Natural killer cell treated with Interleukin-12 subunit alpha and Interleukin-12 subunit beta and Interleukin-15 and Interleukin-18, amount 100 ng/mL, for 72 hours (primary cell): ENCODE results near the gene OR12D1. TPM values are rescaled to one million over a fixed set of nuclear protein-coding genes. Genes with fewer than 3 reads are reported as not detected.
"Not testable (repeated sequence)": the region's sequence is repeated elsewhere in the genome, so short reads cannot be mapped to it uniquely, and the experiment has no call there.

ENCODE experiments used
- ATAC-seq, 2 donors: fragments of 150-1000 bp; cut with Tn5 transposase in 1 of 2; sonication (Bioruptor Pico), chemical (Tn5 transposase) in 1 of 2; 2 replicates each; pipeline ENCODE4 v1.10.0; 2021
- DNase-seq: peaks from one replicate; pipeline ENCODE4 v3.0.0; 2022; ENCODE audit warnings: low spot score
- H3K27ac Mint-ChIP-seq, 2 donors: 1 replicate in 1 of 2; 2 replicates in 1 of 2; pipeline ENCODE4 v1.8.0; 2022; ENCODE audit warnings: mixed read lengths in 2 of 2, mild to moderate bottlenecking in 1 of 2, moderate library complexity in 1 of 2
- H3K27me3 Mint-ChIP-seq, 2 donors: 1 replicate in 1 of 2; 2 replicates in 1 of 2; pipeline ENCODE4 v1.8.0; 2022; ENCODE audit warnings: mixed read lengths in 2 of 2
- H3K36me3 Mint-ChIP-seq: one replicate; pipeline ENCODE4 v1.8.0; 2022; ENCODE audit warnings: mixed read lengths
- H3K4me1 Mint-ChIP-seq, 2 donors: 1 replicate in 1 of 2; 2 replicates in 1 of 2; pipeline ENCODE4 v1.8.0; 2022; ENCODE audit warnings: low read depth in 2 of 2, mixed read lengths in 2 of 2, mild to moderate bottlenecking in 1 of 2
- H3K4me3 Mint-ChIP-seq: one replicate; pipeline ENCODE4 v1.8.0; 2022; ENCODE audit warnings: mixed read lengths
- H3K9me3 Mint-ChIP-seq: 2 replicates; pipeline ENCODE4 v1.8.0; 2022; ENCODE audit warnings: mixed read lengths
- total RNA-seq, 2 donors: library from RNA; stranded (reverse); gene quantifications; one replicate each; pipeline ENCODE4 v1.2.3, GENCODE V29; 2022

OR12D1 gene
- not detected for total RNA-seq

GRCh38 chr6:29414588-29414987 lies at the start of gene OR12D1:
Gene OR12D1, plus strand, starts transcription at chr6:29414928.
- no peak within 1 kb of the TSS for H3K4me3 Mint-ChIP-seq
- H3K36me3 Mint-ChIP-seq = peaks cover 20% of the 10 kb centered on the region
- no peaks in the 10 kb centered on the region for H3K4me1 Mint-ChIP-seq
- peaks cover 13% of the 10 kb centered on the region for H3K9me3 Mint-ChIP-seq
- DNase-seq (no peak), ATAC-seq (no peak)
- peaks cover 41 to 52% of the 10 kb centered on the region in 2 donors for H3K27me3 Mint-ChIP-seq
- H3K27ac Mint-ChIP-seq = no peak within 1 kb of the TSS

GRCh38 chr6:29368765-29369164 lies 46.0 kb upstream of the OR12D1 start, which contains the start of gene OR5V1:
Gene OR5V1, minus strand, starts transcription at chr6:29368865. Its CDS starts 12,670 bp downstream, at chr6:29356195.
- Mint-ChIP-seq H3K4me1 (no peaks in the 10 kb centered on the region), H3K27me3 (peaks cover 14 to 25% of the 10 kb centered on the region in 2 donors), H3K9me3 (no peaks in the 10 kb centered on the region), H3K4me3 (no peak within 1 kb of the TSS), H3K27ac (no peak within 1 kb of the TSS), H3K36me3 (no peaks in the 10 kb centered on the region)
- no peak for ATAC-seq
- DNase-seq = no peak

DNA sequence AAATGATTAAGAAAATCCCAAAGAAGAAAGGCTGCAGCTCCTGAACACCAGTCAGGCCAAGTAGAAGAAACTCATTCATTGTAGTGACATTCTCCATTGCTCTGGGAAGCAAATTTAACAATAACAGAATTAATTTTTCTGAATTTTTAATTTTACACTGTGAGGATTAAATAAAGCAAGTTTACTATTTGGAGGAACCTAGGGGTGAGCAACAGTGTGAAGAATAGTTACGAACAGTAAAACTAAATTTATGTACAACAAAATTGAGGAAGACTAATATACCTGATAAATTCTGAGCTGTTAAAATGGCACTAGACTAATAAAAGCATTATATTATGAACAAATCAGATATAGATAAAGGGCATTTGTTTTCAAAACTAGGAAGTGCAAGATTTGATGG lies 39.5 kb upstream of the OR12D1 start, which contains the start of gene OR12D3:
Gene OR12D3 (minus strand): TSS at position 101 of the 400 bp plus-strand sequence. CDS start 4 bp downstream, at position 97.
- H3K4me1 Mint-ChIP-seq = no peaks in the 10 kb centered on the region
- ATAC-seq = no peak
- H3K36me3 Mint-ChIP-seq = no peaks in the 10 kb centered on the region
- H3K4me3 Mint-ChIP-seq = no peak within 1 kb of the TSS
- H3K9me3 Mint-ChIP-seq = no peaks in the 10 kb centered on the region
- H3K27ac Mint-ChIP-seq = no peak within 1 kb of the TSS
- DNase-seq = no peak
- peaks cover 25 to 38% of the 10 kb centered on the region in 2 donors for H3K27me3 Mint-ChIP-seq

DNA sequence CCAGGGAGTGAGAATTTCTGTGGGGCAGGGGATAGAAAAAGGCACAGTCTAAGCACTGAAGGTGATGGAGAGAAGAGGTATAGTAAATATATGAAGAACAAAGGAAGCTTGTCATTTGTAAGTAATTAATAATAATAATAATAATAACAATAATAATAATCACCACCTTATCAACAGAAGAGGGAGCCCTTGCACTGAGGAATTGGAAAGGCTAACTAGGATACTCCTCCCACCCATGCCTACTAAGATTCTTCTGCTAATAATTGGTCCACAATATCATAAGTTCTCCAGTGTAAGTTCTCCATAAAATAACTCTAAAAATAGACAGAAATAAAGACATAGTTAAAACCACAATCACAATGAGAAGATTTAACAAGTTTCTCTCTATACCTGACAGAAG lies 38.7 kb upstream of the OR12D1 start:
- no peak for ATAC-seq
- H3K27ac Mint-ChIP-seq = no peak overlapping the region
- H3K36me3 Mint-ChIP-seq = no peaks in the 10 kb centered on the region
- no peaks in the 10 kb centered on the region for H3K9me3 Mint-ChIP-seq
- no peak for DNase-seq
- peaks cover 20 to 39% of the 10 kb centered on the region in 2 donors for H3K27me3 Mint-ChIP-seq
- H3K4me1 Mint-ChIP-seq = no peaks in the 10 kb centered on the region
- no peak overlapping the region for H3K4me3 Mint-ChIP-seq

DNA sequence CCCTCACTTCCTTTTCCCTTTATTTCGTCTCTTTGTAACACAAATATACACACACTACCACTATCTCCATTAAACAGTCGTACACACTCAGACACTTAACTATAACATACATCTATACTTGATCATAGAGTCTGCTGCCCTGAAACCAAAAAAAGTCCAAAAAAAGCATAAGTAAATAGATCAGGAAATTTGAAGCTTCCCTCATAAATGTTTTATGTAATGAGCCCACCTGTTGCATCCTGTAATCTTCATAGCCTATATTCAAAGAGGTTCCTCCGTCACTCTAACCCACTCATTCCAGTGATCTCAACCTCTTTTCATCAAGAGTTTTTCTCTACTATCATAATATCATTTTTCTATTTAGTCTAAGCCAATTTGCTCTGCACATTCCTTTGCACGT lies 26.2 kb upstream of the OR12D1 start:
- H3K27ac Mint-ChIP-seq = no peak overlapping the region
- no peaks in the 10 kb centered on the region for H3K36me3 Mint-ChIP-seq
- H3K4me1 Mint-ChIP-seq = no peaks in the 10 kb centered on the region
- H3K9me3 Mint-ChIP-seq = no peaks in the 10 kb centered on the region
- no peak overlapping the region for H3K4me3 Mint-ChIP-seq
- DNase-seq = no peak
- ATAC-seq = no peak
- peaks cover 29 to 42% of the 10 kb centered on the region in 2 donors for H3K27me3 Mint-ChIP-seq

DNA sequence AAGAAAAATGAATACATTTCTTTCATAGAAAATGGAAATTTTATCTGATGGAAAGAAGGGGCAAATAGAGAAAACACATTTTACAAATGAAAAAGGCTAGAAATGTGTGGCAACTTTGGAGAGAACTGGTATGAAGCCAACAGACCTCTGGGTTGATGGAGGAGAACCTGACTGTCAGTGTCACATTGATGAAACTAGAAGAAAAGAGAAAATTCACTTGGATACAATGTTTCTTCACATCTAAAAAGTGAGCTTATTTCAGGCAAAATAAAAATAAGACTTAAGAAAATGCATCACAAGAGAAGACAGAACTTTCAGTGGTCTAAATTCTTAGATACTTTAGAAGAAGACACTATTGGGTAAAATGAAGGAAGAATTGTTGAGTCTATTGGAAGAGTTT lies 19.4 kb upstream of the OR12D1 start, which contains the start of gene OR12D2:
Gene OR12D2 (plus strand): TSS at position 301 of the 400 bp plus-strand sequence. CDS start 1,069 bp downstream, outside the sequence.
- H3K27me3 Mint-ChIP-seq = peaks cover 23 to 49% of the 10 kb centered on the region in 2 donors
- DNase-seq (no peak), ATAC-seq (no peak)
- no peaks in the 10 kb centered on the region for H3K4me1 Mint-ChIP-seq
- no peak within 1 kb of the TSS for H3K27ac Mint-ChIP-seq
- peaks cover 2% of the 10 kb centered on the region for H3K9me3 Mint-ChIP-seq
- H3K4me3 Mint-ChIP-seq = no peak within 1 kb of the TSS
- no peaks in the 10 kb centered on the region for H3K36me3 Mint-ChIP-seq

DNA sequence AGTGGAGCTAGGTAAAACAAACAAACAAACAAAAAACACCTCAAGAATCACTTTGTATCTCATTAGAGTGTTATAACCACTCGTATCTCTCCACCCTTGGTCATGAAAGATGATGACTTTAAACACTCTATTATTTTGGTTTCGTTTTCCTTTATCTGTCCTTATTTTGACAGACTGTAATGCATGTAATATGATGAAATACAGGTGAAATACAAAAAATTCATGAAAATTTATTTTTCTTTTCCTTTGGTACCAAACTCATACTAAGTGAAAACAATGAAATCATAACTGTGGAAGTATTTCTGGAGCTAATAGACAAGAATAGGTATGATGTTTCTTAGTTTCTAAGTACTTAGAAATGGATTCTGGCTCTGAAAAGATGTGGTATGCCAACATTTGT lies 15.2 kb upstream of the OR12D1 start:
- DNase-seq (no peak), ATAC-seq (no peak)
- Mint-ChIP-seq H3K9me3 (peaks cover 3% of the 10 kb centered on the region), H3K36me3 (no peaks in the 10 kb centered on the region), H3K27ac (no peak overlapping the region), H3K4me1 (no peaks in the 10 kb centered on the region), H3K4me3 (no peak overlapping the region), H3K27me3 (peaks cover 26 to 53% of the 10 kb centered on the region in 2 donors)

- Mint-ChIP-seq H3K27me3 (peaks cover 23 to 26% of the 10 kb centered on the region in 2 donors), H3K27ac (no peak overlapping the region), H3K36me3 (no peaks in the 10 kb centered on the region), H3K9me3 (peaks cover 3% of the 10 kb centered on the region), H3K4me3 (no peak overlapping the region), H3K4me1 (no peaks in the 10 kb centered on the region)
- no peak for DNase-seq
- ATAC-seq = no peak
Measured at GRCh38 chr6:29403801-29404200, 10.9 kb upstream of the OR12D1 start.

DNA sequence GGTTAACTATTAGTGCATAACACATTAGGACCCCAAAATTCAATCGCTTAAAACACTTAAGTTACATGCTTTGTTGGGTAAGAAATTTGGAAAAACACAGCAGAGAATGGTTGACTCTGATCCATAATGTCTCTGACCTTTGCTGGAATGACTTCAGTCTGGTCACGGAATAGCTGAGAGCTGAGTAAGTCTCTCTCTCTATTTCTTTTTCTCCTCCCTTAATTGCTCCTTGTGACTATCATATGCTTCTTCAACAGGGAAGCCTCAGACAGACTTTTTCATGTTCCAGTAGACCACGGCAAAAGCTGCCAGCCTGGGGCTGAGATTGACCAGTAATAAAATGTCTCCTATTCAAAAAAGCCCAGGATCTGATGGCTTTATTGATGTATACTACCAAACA lies 4.8 kb downstream of the OR12D1 start:
- no peak for ATAC-seq
- Mint-ChIP-seq H3K4me1 (no peaks in the 10 kb centered on the region), H3K27me3 (peaks cover 22 to 43% of the 10 kb centered on the region in 2 donors), H3K27ac (no peak overlapping the region), H3K4me3 (no peak overlapping the region), H3K9me3 (peaks cover 2% of the 10 kb centered on the region), H3K36me3 (peaks cover 5% of the 10 kb centered on the region)
- DNase-seq = no peak

DNA sequence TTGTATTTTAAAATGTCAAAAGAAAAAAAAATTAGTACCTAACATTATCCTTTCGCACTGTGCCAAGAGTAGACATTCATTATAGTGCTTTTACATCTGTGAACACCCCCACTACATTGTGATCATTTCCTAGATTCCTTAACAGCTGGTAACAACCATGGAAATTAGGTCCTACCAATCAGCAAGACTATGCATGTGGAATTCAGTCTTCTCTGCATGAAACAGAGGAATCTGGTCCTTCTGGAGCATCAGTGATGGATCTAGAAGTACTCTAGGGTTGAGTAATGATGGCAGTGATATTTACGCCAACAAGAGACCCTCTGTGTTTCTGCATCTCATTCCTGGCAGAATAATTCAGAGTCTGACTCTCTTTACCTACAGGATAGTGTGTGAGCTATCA lies 9.4 kb downstream of the OR12D1 start:
- DNase-seq (no peak), ATAC-seq (no peak)
- Mint-ChIP-seq H3K4me1 (no peaks in the 10 kb centered on the region), H3K36me3 (peaks cover 5% of the 10 kb centered on the region), H3K27me3 (peaks cover 19 to 48% of the 10 kb centered on the region in 2 donors), H3K4me3 (no peak overlapping the region), H3K27ac (no peak overlapping the region), H3K9me3 (no peaks in the 10 kb centered on the region)

- Mint-ChIP-seq H3K4me3 (no peak overlapping the region), H3K36me3 (peaks cover 5% of the 10 kb centered on the region), H3K4me1 (no peaks in the 10 kb centered on the region), H3K27me3 (peaks cover 23 to 53% of the 10 kb centered on the region in 2 donors), H3K27ac (no peak overlapping the region), H3K9me3 (no peaks in the 10 kb centered on the region)
- DNase-seq (no peak), ATAC-seq (peak in 1 of 2 donors; percentile 38)
Measured at GRCh38 chr6:29424575-29424974, 9.8 kb downstream of the OR12D1 start.

DNA sequence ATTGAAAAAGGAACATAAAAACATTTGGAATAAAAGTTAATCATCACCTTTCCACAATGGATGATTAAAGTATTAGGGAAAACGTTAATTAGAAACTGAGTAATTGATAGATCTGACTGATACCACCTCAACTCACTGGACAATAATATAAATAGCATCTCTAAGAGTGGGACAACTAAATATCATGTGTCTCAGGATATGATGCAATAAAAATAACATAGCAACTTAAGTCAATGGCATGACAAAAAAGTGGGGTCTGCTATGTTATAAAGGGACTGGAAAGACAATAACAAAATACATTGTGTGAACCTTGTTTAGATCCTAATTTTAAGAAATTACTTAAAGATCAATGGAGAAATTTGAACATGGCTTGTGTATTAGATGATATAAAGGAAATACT lies 10.3 kb downstream of the OR12D1 start:
- peaks cover 24 to 53% of the 10 kb centered on the region in 2 donors for H3K27me3 Mint-ChIP-seq
- no peak overlapping the region for H3K4me3 Mint-ChIP-seq
- ATAC-seq = no peak
- DNase-seq = no peak
- H3K36me3 Mint-ChIP-seq = peaks cover 5% of the 10 kb centered on the region
- no peaks in the 10 kb centered on the region for H3K9me3 Mint-ChIP-seq
- no peak overlapping the region for H3K27ac Mint-ChIP-seq
- no peaks in the 10 kb centered on the region for H3K4me1 Mint-ChIP-seq

DNA sequence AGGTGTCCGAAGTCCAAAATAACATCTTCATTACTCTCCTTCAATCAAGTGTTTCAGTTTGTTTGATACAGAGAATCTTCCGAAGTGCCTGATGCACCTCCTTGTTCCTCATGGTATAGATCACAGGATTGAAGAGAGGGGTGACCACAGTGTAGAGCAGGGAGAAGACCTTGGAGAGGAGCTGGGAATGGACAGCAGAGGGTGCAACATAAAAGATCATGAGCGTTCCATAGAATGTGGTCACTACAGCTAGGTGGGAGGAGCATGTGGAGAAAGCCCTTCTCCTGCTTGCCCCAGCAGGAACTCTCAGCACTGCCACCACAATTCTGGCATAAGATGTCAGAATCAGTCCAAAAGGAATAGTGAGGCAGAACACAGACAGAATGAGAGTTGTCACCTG lies 11.9 kb downstream of the OR12D1 start:
- ATAC-seq = no peak

DNA sequence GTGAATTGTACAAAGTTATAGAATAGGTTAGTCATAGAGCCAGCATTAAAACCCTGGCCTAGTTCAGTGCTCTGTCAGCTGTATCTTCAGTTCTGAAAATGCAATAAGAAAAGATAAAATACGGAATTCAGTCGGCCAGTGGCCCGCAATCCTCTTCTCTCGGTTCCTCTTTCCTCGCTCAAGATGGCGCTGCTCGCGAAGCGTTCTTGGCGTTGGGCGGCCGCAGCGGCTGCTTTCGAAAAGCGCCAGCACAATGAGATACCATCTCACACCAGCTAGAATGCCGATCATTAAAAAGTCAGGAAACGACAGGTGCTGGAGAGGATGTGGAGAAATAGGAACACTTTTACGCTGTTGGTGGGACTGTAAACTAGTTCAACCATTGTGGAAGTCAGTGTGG lies 22.0 kb downstream of the OR12D1 start:
- not testable (repeated sequence) for H3K9me3 Mint-ChIP-seq, H3K27ac Mint-ChIP-seq, H3K4me3 Mint-ChIP-seq, ATAC-seq, H3K4me1 Mint-ChIP-seq, H3K36me3 Mint-ChIP-seq, DNase-seq
- peaks cover 28 to 39% of the 10 kb centered on the region in 2 donors for H3K27me3 Mint-ChIP-seq

More for the DNA sequence above, 11.9 kb downstream of the OR12D1 start:
- Mint-ChIP-seq H3K4me1 (no peaks in the 10 kb centered on the region), H3K27me3 (peaks cover 29 to 49% of the 10 kb centered on the region in 2 donors), H3K27ac (no peak overlapping the region), H3K36me3 (no peaks in the 10 kb centered on the region), H3K9me3 (no peaks in the 10 kb centered on the region), H3K4me3 (no peak overlapping the region)
- no peak for DNase-seq

DNA sequence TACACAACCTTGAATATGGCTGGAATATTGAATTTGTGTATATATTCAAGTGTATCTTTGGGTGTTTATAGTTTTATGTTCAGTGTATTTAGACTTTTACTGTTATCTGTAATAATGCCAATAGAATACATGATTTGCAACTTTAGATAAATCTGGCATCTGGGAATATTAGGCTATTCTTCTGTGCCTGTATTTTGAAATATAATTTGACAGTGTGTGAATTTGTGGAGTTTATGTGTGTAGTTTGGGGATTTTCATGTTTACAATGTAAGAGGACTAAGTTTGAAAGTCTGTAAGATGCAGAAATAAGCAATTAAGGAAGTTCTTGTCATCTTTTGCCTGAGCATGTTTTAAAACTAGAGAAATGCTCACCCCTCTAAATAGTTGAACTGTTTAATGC lies 24.3 kb downstream of the OR12D1 start, which contains the start of gene OR10C1:
Gene OR10C1 (plus strand): TSS at position 301 of the 400 bp plus-strand sequence. CDS start 710 bp downstream, outside the sequence.
- no peaks in the 10 kb centered on the region for H3K4me1 Mint-ChIP-seq
- peaks cover 20 to 35% of the 10 kb centered on the region in 2 donors for H3K27me3 Mint-ChIP-seq

More for the DNA sequence above, 24.3 kb downstream of the OR12D1 start, which contains the start of gene OR10C1:
- Mint-ChIP-seq H3K9me3 (peaks cover under 1% of the 10 kb centered on the region), H3K4me3 (no peak within 1 kb of the TSS), H3K27ac (no peak within 1 kb of the TSS), H3K36me3 (no peaks in the 10 kb centered on the region)
- DNase-seq (no peak), ATAC-seq (no peak)
